NCI-H2029 (cell line): Measurements from ENCODE around the gene NABP1.

Experiments
- DNase-seq: peaks from one replicate; lab custom pipeline; 2025; lab: John Stamatoyannopoulos, UW

The NABP1 gene

GRCh38 chr2:191649519-191649918, 28.4 kb upstream of the NABP1 start:
- DNase-seq = no peak

- no peak for DNase-seq
Observed at GRCh38 chr2:191650896-191651773, 26.8 kb upstream of the NABP1 start.

- DNase-seq = no peak
Observed at GRCh38 chr2:191653667-191654391, 24.1 kb upstream of the NABP1 start.

- DNase-seq = no peak
Observed at GRCh38 chr2:191656391-191656790, 21.5 kb upstream of the NABP1 start.

DNA sequence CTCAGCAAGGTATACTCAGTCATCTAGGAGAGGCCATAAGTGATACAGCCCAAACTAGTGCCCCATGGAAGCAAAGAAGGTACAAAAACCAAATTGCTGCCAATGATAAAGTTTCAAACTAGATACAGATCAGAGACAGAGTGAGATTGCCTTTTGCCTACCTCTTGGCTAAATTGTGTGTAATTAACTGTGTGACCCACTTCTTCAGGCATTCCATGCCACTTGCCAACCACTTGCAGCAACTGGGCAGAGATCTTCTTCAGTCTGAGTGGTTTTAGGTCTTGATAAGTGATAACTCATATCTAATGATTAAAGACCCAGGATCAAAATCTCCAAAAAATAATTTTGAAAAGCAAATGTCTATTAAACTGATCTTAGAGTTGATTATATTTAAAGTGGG, 21.1 kb upstream of the NABP1 start:
- no peak for DNase-seq

- DNase-seq = no peak
Observed at GRCh38 chr2:191657977-191658376, 20.0 kb upstream of the NABP1 start.

GRCh38 chr2:191659198-191659597, 18.7 kb upstream of the NABP1 start:
- no peak for DNase-seq

DNA sequence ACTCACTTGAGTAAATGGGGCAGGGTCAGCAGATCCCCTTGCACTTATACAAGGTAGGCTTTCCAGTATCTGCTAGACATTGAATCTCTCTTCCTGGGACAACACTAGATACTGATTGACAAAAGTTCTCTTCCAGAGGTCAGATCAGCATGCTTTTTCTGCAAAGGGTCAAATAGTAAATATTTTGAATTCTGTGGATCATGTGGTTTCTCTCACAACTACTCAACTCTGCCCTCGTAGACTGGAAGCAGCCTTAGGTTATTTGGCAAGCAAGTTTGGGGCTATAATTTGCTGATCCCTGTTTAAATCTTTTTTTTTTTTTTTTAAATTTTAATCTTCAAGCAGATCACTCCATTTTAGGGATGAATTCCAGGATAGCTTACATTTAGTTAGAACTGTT, 17.4 kb upstream of the NABP1 start:
- no peak for DNase-seq

DNA sequence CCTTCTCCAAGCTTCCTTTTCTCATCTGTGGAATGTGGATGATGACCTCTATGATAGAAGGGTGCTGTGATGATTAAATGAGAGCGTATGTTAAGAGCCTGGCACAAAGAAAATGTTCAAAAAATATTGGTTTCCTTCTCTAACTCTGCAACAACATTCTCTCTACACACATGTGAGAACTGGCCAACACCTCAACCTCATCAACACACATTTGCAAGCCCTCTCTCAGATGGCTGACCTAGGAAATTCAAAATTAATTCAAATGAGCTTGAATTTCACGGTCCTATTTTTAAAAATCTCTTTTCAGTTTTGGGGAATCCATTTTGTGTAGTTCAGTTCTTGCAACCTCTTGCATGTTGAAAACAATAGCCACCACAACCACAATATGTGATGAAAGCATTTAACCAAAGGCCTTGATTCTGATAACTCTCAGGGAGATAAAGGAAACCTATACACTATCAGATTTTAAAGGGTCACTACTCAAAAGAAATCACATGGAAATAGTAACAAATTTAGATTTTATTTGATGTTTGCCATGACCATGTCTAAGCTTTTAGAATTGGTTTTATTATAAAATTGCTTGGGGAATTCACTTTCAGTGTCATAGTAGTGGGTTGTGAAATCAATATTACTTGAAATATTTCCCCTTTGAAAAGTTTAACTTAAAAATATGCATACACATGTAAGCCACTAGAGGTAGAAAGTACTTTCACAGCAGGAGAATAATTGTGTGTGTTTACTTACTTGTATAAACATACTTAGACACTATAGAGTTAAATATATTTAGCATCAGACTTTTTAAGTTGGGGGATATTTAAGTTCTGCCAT, 16.6 kb upstream of the NABP1 start:
- DNase-seq = no peak

- no peak for DNase-seq
Observed at GRCh38 chr2:191664823-191665677, 12.9 kb upstream of the NABP1 start.

DNA sequence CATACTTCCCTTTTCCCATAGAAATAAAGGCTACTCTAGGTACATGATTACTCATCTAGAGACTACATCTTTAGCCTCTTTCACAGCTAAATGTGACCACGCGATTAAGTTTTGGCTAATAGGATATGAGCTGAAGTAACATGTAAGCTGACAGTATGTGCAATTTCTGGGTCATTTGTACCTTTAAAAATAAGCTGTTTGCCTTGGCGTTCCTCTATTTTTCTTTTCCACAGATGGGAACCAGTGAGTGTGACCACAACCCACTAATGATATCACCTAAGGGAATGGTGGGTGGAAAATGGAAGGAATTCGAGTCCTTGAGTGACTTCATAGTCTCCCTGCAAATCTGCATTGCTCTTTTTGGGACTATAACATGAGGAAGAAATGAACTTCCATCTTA, 11.7 kb upstream of the NABP1 start:
- DNase-seq = no peak

- no peak for DNase-seq
Observed at GRCh38 chr2:191666732-191667131, 11.2 kb upstream of the NABP1 start.

GRCh38 chr2:191670076-191670475, 7.9 kb upstream of the NABP1 start:
- DNase-seq = no peak

DNA sequence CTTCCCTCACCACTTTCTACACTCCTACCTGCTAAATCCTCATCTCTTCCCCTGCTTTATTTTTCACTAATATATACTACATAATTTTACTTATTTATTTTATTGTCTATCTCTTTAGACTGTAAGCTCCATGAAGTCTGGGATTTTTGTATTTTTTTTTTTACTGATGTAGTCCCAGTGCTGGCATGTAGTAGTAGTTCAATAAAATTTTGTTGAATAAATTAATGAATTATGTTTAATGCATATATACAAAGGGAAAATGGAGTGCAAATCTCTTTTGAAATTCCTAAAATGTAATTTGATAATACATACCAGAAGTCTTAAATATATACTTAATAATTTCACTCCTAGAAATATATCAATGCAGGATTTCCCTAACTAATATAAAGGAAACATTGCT, 7.1 kb upstream of the NABP1 start:
- DNase-seq = no peak

GRCh38 chr2:191675807-191676721, 1.9 kb upstream of the NABP1 start:
- DNase-seq = no peak

DNA sequence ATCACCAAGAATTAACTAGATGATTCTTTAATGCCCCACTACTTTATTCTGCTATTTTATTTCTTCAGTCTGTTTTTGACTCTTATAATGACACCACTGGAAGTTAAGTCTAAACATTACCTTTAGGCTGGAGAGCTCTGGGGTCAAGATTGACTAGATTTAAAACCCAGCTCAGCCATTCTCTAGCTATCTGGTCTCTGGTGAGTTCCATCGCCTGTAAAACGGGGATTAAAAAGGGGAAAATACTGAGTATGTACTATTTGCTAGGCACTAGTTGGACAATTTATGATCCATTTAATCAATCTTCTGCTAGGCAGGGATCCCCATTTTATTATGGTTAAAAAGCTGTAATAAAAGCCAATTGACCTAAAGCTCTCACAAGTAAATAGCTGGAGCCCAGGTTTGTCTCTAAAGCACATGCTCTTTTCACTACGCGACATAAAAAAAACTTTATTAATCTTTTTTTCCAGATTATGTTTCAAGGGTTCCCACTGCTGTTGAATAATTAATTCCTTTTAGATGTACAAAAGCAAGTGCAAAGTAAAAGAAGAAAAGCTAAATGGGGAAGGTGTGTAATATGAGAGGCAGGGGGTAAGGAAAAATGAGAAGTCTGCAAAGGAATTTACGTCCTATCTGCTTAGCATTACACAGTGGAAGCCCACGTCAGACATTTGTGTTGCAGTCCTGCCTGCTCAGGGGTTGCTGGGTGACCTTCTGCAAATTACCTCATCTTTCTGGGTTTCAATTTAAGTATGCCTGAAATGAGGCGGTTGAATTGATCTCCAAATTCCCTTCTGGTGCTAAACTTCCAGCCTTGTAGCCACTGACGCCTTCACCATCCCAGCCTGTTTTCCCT, 918 bp upstream of the NABP1 start:
- no peak for DNase-seq

GRCh38 chr2:191678437-191679100, 633 bp downstream of the NABP1 start:
- DNase-seq = no peak

- DNase-seq = no peak
Observed at GRCh38 chr2:191679818-191680600, 2.1 kb downstream of the NABP1 start.
